HG02884 (cell line): ENCODE data around the gene DBH.

Experiments used
- ATAC-seq: cut with Tn5 transposase; IDR thresholded peaks from one replicate; pipeline ENCODE4 v1.9.1; 2021; ENCODE audit warnings: mild to moderate bottlenecking, moderate library complexity; ENCODE audit not compliant: unreplicated experiment

Gene DBH

DNA sequence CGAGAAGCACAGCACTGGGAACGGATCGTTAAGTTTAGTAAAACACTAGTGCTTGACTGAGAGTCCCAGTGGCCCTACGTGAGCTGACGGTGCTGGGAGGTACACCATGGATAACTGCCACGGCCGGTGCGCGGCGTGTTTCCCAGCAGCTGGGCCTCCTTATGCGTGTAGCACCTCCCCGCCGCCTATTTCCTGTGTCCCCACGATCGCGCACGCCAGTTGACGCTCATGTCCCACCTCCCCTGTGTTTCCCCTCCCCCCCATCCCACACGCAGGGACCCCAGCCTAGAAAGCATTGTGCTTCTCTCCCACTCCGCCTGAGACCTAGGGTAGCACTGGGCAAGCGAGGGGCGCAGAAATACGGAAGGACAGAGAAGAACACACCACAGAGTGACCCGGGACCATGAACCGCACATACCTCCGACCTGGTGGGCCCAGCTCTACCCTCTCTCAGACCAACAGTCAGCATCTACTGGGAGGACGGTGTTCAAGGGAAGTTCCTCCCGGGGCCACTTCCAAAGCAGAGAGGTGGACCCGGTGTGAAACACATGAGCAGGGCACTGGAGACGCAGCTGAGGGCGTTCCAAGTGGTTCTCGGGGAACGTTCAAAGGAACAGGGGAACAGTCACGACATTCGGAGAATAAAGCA, 45.6 kb downstream of the DBH start:
- no peak for ATAC-seq

DNA sequence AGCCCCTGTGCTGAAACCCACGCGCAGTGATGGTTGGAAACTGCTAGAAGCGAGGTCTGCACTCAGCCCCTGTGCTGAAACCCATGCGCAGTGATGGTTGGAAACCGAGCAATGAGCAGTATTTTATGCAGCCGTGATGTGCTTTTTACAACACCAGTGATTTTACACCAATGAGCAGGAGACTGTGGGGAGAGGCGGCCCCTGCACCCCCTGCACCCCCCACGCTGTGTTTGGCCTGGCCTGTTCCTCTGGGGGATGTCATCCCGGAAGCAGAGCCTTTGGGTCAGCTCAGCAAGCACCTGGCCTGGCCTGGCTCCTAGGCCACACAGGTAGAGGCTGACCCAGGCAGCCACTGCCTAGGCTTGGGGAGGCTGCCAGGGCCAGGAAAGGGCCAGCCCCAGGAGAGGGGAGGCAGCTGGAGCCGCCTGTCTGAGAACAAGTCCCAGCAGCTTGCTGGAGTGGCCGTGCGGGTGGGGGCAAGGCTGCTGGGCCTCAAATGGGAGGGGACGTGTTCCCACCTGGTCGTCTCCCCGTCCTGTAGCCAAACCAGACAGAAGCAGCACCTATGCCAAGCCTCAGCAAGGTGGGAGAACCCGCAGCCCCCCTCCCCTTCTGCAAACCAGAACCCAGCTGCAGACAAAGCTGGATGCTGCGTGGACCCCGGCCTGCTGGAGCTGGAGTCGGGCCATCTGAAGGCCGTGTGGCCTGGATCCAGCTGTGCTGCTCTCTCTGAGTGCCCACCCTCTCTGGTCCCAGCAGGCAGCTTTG, 46.8 kb downstream of the DBH start:
- no peak for ATAC-seq

DNA sequence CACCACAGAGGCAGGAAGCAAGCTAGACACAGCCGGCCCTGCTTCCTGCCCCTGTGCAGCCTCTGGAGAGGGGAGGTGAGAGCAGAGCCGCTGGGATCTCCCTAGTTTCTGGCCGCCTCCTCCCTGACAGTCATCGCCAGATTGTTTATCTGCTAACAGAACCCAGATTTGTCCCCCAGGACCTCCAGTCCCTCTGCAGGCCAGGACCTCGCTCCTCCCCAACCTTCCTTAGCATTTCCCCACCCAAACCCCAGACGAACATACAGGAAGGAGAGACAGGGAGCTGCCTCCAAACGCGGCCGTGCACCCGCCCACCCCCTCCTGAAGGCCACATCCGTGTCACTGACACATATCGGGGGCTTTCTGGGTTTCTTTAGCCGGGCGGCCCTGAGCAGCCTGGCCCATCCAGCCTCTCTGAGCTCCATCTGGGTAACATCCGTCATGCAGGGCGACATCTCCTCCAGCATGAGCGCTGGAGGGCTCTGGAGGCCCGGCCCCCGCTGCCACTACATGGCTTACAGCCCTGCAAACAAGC, 47.5 kb downstream of the DBH start:
- ATAC-seq, result no peak

DNA sequence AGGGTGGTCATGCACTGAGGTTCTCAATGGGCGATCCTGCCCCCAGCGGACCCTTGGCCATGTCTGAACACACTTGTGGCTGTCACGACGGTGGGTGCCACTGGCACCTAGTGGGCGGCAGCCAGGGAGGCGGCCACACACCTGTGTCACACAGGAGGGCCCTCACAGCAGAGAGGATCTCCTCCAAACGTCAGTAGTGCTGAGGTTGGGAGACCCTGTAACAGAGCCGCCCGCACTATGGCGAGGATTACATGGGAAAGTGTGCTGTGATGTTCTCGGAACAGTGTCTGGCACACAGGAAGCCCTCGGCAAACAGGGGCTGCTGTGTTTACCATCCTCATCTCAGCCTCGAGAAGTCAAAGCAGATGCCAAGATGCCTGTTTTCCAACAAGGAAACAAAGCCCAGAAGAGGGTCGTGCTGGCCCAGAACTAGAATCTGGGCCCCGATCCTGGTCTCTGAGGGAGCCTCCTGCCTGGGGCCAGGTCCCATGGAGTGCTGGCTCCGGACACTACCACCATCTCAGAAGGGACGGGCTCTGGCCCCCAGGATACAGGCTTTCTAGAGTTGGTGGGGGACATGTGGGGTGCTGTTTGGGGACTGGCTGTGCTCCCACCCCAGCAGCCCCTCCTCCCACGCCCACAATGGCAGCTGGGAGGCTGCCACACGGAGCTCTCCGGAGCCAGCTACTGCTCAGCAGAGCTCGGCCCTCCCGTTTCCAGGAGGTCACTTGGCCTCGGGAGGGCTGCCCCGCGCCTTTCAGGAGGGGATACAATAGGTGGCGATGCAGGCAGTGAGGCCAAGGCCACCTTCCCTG, 48.2 kb downstream of the DBH start:
- ATAC-seq, result no peak

DNA sequence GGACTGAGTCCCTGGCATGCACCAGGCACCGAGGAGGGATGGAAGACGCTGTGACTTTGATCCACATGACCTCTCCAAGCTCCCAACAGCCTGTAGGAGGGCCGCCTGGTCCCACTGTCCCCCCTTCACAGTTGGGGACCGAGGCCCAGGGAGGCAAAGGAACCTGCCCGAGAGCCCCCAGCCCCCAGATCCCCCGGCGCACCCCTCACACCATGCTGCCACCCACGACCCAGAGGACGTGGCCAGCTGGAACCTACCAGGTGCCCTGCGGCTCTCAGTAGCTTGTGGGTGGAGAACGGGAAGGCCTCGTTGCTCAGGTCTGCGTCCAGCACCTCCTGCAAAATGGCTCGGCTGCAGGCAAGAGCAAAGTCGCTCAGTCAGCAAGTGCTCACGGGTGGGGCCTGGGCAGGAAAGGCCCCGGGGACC, 48.8 kb downstream of the DBH start:
- ATAC-seq, result no peak

DNA sequence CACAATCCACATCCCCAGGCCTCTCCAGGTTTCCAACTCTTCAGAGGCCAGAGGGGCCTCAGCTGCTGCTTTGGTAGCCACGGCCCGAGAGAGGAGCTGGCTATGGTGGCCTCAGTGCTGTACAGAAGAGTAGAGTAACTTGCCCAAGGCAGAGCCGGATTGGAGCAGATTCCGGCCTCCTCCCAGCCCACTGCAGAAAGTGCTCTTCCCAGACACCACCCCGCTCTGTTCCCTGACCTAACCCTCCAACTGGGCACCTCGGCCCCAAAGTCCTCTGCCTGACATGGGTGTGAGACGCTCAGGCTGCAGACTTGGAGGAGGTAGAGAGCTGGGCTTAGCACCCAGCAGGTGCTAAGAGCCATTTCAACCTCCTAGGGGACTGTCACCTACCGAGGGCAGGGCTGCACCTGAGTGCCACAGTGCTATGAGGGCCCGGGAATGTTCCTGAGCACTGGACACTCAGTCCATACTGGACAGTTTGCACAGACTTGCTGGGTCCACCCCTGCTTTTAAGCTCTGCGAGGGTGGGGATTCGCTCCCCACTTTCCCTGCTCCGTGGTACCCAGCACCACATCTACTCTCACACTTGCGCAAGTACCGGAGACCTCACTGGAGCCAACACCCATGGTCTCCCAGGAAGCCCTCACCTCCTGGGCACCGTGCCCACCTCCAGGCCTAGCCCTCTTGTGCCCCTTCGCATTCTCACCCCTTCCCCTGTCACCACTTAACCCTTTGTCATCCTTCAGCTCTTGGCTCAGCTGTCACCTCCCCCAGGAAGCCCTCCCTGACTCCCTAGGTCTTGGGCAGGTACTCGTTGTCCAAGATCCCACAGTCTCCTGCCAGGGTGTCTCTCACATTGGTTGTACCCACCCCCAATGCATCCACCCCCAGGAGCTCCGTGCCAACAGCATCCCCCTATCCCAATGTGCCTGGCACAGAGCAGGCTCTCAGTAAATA, 49.8 kb downstream of the DBH start:
- ATAC-seq, result no peak

DNA sequence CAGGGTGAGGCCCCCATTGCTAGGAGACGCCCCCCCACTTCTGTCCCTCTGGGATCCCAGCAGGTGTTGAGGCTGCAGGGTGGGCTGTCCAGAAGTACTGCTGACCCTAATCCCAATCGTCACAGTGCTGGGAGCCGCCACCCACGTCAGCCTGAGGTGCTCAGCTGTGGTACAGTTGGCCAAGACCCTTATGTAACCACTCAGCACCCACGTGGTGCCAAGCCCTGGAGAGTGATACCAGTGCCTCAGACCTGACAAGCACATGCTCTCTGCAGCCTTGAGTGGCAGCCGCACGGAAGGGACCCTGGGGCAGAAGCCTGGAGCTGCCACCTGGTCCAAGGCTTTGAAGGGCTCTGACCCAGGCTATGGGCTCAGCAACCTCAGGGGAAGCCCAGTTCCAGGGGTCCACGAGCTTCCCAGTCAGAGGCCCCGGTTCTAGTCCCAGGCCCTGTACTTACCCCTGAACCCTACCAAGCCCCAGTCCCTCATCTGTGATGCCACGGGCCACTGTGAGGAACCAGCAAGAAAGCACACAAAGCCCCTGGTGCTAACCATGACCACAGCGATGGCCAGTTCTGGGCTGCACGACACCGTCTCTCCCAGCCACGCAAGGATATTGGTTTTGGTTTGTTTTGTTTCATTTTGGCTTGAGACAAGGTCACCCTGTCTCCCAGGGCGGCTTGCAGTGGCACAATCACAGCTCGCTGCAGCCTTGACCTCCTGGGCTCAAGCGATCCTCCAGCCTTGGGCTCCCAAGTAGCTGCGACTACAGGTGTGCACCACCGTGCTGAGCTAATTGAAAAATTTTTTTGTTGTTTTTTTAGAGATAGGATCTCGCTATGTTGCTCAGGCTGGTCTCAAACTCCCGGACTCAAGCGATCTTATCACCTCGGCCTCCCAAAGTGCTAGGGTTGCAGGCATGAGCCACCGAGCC, 50.7 kb downstream of the DBH start:
- ATAC-seq, result no peak

DNA sequence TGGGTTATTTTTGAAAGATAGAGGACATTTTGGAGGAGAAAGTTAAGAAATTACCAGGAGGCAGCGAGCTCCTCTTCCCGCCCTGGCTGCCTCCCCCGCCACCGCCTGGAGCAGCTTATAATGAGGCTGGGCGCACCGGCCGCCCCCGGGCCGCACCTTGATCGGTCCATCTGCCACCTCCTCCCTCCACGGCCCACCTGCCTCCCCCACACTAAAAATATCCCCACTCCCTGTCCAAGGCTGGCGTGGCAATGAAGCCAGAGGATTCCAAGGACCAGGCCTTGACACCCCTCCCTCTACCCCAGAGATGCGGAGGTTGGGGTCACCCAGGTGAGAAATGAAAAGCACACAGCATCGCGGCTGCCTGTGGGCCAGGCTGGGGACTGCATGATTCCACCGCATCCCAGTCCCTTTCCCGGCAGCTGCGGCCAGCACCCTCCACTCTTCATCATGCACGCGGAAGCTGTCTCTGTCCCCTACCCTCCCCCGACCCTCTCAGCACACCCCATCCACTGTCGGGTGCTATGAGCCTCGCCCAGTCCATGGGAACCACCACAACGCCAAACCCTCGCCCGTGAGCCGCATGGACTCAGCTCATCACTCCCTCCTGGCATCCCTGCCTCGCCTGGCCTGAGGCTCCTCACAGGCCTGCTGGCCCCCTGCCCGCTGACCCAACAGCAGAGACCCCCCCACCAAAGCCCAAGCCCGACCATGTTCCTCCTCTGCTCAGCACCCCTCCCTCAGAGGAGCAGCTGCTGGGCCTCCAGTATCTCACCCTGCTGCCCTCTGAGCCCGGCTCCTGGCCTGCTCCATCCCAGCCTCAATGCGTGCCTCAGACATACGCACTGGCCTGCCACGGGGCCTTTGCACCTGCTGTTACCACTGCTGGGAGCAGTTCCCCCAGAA, 51.9 kb downstream of the DBH start:
- ATAC-seq, result no peak

DNA sequence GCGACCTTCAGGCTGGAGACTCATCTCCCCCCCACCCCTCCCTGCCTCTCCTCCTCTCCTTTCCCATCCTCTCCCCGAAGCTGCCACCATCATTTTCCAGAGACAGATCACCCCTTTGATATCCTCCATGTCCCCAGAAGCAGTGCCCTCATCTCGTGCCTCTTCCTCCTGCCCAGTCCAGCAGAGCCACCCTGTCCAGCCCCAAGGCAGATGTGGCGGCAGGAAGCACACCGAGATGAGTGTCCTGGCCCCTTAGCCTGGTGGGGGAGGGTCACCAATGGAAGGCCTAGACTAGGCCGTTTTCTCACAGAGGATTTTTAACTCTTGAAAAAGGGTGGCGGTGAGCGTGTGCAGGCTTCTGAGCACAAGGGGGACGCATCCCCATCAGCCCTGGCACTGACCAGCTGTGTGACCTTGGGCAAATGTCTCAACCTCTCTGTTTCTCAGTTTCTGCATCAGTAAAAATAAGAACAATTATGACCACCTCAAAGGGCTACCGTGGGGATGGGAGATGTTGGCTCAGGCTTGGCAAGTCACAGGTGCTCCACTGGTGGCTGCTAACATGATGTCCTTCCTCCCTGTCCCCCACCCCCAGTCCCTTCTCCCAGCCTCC, 53.1 kb downstream of the DBH start:
- ATAC-seq, result no peak

DNA sequence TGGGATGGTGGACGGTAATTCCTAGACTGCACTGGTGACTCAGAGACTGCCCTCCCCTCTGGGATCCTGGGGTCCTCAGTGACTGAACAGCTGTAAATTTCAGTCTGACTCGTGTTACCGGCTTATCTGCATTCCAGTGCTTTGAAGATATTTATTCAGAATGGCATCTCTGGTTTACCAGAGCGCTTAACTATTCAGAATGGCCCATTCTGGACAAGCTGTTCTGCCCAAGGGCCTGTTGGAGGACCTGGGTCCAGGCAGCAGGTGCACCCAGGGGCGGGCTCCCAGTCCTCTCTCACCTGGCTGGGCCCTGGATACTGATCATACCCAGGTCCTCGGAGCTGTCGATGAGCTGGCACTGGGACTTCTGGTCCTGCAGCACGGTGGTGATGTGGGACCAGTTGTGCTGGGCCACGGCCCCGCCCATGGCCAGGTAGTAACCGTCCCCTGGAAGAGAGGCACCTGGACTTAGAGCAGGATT, 54.0 kb downstream of the DBH start:
- ATAC-seq, result no peak

DNA sequence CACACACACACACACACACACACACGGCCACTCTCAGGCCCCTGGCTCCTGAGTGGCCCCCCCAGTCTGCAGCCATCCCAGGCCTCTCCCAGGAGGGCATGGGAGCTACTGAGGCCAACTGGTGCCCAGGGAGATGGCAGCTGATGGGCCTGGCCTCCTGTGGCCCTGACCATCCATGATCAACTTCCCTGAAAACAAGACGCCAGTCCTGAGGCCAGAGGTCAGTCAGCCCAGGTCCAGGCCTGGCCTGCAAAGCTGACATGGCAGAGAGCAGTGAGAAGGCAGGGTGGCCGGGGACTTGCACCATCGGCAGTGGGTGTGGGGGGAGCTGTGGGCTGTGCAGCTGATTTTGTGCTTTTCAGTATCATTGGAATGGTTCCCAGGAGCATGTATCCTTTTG, 55.0 kb downstream of the DBH start:
- no peak for ATAC-seq

DNA sequence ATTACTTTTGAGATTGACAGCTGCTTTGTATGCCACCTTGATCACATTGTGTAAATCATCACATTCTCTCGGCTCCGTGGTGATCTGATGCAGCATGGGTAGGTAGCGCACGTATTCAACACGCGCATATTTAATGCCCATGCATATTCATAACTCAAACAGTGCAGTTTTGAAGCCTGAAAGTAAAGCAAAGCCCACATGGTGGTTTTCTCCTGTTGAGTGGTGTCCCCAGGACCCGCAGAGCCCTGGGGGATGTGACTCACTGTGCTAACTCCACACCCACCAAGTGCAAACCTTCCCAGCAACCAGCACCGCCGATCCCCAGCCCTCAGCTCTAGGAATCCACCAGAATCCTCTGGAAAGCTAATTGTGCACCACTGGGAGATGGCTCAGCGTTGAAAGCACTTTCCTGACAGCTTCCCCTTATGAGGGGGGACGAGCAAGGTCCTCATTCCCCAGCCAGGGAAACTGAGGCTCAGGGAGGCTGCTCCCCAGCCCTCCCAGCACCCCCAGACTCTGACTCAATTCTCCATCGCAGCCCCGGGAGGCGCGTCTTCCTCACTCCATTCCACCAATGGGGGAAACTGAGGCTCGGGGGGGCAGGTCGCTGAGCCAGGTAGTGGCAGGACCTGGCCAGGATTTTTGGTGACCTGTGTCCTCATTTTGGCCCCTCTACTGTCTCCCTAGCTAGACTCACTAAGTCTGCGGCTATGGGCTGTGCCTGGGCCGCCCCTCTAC, 55.6 kb downstream of the DBH start:
- ATAC-seq, result no peak

DNA sequence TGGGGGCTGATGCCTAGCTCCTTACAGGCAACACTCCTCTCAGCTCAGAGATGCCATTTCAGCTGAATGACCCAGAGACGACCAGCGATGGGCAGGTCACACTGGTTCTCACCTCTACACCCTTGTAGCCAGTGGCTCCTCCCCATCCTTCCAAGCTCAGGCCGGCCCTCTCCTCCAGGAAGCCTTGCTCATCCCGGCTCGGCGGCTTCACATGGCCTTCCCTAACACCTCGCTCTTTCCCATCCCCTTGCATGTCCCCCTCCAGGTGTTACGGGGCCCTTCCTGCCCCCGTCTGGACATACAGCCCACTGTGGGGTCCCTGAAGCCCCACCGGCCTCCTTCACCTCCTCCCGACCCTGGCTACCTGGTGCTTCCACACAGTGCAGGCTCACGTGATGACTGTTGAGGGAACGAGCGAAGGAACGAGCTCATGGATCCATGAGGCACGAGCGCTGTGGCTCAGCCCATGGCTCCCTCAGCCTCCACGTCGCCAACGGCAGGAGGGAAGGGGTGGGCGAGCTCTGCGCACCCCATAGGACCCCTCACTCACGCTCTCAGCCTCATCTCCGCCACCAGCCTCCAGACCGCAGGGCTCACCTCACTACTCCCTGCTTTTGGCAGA, 56.3 kb downstream of the DBH start:
- ATAC-seq, result no peak

DNA sequence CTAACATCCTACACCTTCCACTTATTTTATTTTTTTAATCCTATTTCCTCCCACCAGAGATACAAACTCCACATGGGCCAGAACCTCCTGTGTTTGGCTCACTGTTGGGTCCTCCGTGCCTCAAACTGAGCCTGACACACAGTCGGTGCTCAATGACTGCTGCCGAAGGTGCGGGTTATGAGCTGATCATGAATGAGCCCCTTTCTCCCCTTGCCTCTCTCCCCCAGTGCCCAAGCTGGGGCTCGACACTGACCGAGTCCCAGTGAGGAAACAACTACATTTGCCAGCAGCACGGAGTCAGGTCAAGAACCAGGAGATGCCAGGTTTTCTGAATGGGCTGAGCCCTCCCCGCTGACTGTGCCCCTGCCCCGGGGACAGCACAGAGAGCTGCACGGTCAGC, 57.0 kb downstream of the DBH start:
- ATAC-seq, result no peak

DNA sequence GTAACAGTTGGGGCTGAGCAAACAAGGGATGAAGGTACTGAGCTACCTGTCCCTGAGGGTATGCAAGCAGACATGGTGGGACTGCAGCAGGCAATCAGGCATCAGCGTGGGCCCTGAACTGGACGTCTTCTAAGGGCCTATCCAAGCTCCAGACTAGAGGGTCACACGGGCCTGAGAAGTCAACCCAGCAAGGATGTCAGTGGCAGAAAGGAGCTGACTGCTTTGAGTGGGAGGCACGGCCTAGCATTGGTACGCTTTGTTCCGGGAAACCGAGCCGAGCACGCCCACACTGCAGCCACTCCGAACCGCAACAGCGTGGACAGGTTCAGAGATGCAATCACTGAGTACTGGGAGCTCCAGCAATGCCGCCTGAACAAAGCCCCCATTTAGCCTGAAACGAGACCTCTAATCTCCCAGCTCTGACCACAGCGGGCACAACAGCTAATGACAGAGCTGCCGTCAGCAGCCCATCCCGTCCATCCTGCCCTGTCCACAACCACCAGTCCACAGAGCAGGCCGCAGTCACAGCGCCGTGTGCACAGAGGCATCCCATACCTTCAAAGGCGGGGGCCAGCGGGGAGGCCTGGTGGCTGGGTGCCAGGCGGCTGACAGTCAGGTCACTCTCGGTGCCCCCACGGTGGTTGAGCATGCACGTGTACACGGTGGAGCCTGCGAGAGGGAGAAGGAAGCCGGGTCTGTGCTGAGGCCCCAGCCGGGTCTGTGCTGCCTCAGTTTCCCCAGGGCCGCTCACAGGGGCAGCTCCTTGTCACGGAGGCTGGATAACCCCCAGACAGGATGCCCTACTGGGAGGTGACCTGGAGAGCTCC, 57.8 kb downstream of the DBH start:
- ATAC-seq, result no peak

DNA sequence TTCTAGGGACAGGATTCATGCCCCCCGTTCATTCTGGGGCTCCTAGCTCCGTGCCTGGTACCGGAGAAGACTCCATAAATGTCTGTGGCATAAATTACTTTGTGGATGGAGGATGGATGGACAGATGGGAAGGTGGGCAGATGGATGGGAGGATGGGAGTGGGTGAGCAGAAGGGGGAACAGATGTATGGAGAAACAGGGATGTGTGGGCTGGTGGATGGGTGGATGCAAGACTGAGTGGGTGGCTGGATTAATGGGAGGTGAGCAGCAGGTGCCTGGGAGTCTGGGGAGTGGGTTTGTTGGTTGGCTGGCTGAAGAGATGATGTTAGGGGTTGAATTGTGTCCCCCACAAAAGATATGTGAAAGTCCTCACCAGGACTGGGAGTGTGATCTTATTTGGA, 58.5 kb downstream of the DBH start:
- no peak for ATAC-seq
